Neutrophil (primary cell): ENCODE measurements around the gene PROCR.

ENCODE experiments used
- H3K27ac ChIP-seq: fragments of 200-600 bp; sonication (generic); 2 replicates; pipeline ENCODE4 v1.5.1; 2016; ENCODE audit warnings: mild to moderate bottlenecking, moderate library complexity
- H3K27me3 ChIP-seq: fragments of 200-600 bp; sonication (generic); 2 replicates; pipeline ENCODE4 v1.6.0; 2016; ENCODE audit warnings: mild to moderate bottlenecking
- H3K36me3 ChIP-seq: fragments of 200-600 bp; sonication (generic); 2 replicates; pipeline ENCODE4 v1.5.1; 2017
- H3K4me1 ChIP-seq, 2 experiments: fragments of 200-600 bp in 1 of 2; sonication (generic) in 1 of 2; 1 replicate in 1 of 2; 2 replicates in 1 of 2; pipeline versions ENCODE4 v1.5.1 to v1.6.1; 2013 to 2016; ENCODE audit warnings: low read depth in 1 of 2, low read length in 1 of 2, mild to moderate bottlenecking in 1 of 2, moderate library complexity in 1 of 2; ENCODE audit not compliant: control insufficient read depth in 1 of 2, insufficient read depth in 1 of 2
- H3K4me3 ChIP-seq, 2 experiments: fragments of 200-600 bp in 1 of 2; sonication (generic) in 1 of 2; 1 replicate in 1 of 2; 2 replicates in 1 of 2; pipeline ENCODE4 v1.5.1; 2013 to 2016; ENCODE audit warnings: low read depth in 1 of 2, low read length in 1 of 2, mild to moderate bottlenecking in 1 of 2, moderate library complexity in 1 of 2
- H3K9me3 ChIP-seq: fragments of 200-600 bp; sonication (generic); 2 replicates; pipeline ENCODE4 v1.5.1; 2016
- TF ChIP-seq, protein P1 (sequence below): fragments of 200-600 bp; sonication (generic); IDR thresholded peaks from 2 replicates; pipeline ENCODE4 v1.5.1; 2016; ENCODE audit warnings: antibody characterized with exemption

Gene PROCR

DNA sequence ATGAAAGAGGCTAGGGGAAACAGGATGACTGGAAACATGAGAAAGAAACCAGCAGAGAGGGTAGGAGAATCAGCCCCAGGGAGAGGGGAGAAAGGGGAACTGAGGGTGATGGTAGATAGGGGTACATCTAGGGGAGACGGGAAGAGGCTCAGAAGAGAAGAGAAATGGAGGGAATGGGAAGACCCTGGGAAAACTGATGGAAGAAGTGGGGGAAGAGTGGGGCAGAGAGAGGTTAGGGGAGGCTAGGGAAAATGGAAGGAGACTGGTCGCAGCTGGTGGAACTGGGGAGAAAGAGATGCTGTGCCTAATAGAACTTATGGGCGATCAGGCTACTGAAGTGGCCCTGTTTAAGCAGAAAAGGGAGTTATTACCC, 548 bp downstream of the PROCR start:
- TF ChIP-seq, protein P1, sequence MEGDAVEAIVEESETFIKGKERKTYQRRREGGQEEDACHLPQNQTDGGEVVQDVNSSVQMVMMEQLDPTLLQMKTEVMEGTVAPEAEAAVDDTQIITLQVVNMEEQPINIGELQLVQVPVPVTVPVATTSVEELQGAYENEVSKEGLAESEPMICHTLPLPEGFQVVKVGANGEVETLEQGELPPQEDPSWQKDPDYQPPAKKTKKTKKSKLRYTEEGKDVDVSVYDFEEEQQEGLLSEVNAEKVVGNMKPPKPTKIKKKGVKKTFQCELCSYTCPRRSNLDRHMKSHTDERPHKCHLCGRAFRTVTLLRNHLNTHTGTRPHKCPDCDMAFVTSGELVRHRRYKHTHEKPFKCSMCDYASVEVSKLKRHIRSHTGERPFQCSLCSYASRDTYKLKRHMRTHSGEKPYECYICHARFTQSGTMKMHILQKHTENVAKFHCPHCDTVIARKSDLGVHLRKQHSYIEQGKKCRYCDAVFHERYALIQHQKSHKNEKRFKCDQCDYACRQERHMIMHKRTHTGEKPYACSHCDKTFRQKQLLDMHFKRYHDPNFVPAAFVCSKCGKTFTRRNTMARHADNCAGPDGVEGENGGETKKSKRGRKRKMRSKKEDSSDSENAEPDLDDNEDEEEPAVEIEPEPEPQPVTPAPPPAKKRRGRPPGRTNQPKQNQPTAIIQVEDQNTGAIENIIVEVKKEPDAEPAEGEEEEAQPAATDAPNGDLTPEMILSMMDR = no peak
- Histone ChIP-seq H3K36me3 (no peaks in the 10 kb centered on the region), H3K4me1 (peaks cover 10 to 11% of the 10 kb centered on the region in 2 experiments), H3K9me3 (no peaks in the 10 kb centered on the region), H3K4me3 (peak overlapping the region in 1 of 2 experiments; percentile 32), H3K27ac (peak overlapping the region; percentile 52), H3K27me3 (peaks cover 6% of the 10 kb centered on the region)

DNA sequence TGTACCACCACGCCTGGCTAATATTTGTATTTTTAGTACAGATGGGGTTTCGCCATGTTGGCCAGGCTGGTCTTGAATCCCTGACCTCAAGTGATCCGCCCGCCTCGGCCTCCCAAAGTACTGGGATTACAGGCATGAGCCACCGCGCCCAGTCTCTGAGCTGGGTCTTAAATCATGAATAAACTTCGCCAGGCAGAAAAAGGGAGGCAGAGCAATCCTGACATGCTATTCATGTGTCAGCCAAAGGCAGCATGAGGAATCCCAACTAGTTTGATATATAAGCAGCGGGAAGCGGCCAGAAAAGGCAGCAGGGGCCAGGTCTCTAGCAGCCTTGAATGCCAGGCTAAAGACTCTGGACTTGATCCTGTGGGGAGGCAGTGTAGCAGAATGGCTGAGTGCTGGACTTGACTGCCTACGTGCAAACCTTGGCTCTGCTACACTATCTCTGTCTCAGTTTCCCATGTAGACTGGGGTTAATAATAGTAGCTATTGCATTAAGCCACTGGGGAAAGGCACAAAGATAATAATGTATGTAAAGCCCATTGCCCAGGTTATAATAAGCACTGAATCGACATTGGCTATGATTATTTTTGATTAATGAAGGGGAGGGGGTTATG, 1.8 kb downstream of the PROCR start:
- TF ChIP-seq, protein P1 = no peak
- Histone ChIP-seq H3K27ac (no peak overlapping the region), H3K36me3 (no peaks in the 10 kb centered on the region), H3K9me3 (no peaks in the 10 kb centered on the region), H3K4me3 (no peak overlapping the region), H3K27me3 (peaks cover 6% of the 10 kb centered on the region), H3K4me1 (peaks cover 10 to 11% of the 10 kb centered on the region in 2 experiments)

DNA sequence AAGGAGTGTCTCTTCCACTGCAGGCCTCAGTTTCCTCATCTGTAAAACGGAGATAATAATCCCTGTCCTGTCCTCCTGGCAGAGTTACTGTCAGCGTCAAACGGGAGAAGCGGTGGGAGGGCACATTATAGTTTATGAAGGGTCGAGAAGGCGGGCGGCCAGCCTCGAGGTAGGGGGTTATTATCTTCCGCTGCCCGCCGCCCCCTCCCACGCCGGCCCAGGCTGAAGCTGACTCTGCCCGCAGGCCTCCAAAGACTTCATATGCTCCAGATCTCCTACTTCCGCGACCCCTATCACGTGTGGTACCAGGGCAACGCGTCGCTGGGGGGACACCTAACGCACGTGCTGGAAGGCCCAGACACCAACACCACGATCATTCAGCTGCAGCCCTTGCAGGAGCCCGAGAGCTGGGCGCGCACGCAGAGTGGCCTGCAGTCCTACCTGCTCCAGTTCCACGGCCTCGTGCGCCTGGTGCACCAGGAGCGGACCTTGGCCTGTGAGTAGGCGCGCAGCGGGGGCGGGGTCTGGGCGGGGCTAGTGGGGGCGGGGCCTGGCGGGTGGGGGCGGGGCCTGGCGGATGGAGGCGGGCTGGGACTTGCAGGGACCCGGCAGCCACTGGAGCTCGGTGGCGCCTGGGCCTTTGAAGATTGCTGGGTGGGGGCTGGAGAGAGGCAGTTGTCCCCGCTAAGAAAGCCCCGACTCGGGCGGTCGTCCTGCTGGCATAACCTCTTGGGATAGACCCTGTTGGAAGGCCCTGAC, 2.8 kb downstream of the PROCR start:
- no peak overlapping the region for H3K4me3 ChIP-seq
- H3K27me3 ChIP-seq = peaks cover 6% of the 10 kb centered on the region
- H3K4me1 ChIP-seq = peaks cover 10 to 11% of the 10 kb centered on the region in 2 experiments
- no peaks in the 10 kb centered on the region for H3K36me3 ChIP-seq
- H3K9me3 ChIP-seq = no peaks in the 10 kb centered on the region
- no peak overlapping the region for H3K27ac ChIP-seq
- TF ChIP-seq, protein P1 = no peak

DNA sequence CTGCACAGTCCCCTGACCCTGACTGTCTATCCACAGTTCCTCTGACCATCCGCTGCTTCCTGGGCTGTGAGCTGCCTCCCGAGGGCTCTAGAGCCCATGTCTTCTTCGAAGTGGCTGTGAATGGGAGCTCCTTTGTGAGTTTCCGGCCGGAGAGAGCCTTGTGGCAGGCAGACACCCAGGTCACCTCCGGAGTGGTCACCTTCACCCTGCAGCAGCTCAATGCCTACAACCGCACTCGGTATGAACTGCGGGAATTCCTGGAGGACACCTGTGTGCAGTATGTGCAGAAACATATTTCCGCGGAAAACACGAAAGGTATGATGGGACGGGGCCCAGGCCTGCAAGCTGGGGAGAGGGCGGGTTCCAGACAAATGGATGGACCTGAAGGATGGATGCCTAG, 4.3 kb downstream of the PROCR start:
- no peaks in the 10 kb centered on the region for H3K36me3 ChIP-seq
- H3K4me1 ChIP-seq = peaks cover 10 to 11% of the 10 kb centered on the region in 2 experiments
- no peaks in the 10 kb centered on the region for H3K9me3 ChIP-seq
- H3K27me3 ChIP-seq = peaks cover 6% of the 10 kb centered on the region
- H3K4me3 ChIP-seq = no peak overlapping the region
- TF ChIP-seq, protein P1 = no peak
- no peak overlapping the region for H3K27ac ChIP-seq

DNA sequence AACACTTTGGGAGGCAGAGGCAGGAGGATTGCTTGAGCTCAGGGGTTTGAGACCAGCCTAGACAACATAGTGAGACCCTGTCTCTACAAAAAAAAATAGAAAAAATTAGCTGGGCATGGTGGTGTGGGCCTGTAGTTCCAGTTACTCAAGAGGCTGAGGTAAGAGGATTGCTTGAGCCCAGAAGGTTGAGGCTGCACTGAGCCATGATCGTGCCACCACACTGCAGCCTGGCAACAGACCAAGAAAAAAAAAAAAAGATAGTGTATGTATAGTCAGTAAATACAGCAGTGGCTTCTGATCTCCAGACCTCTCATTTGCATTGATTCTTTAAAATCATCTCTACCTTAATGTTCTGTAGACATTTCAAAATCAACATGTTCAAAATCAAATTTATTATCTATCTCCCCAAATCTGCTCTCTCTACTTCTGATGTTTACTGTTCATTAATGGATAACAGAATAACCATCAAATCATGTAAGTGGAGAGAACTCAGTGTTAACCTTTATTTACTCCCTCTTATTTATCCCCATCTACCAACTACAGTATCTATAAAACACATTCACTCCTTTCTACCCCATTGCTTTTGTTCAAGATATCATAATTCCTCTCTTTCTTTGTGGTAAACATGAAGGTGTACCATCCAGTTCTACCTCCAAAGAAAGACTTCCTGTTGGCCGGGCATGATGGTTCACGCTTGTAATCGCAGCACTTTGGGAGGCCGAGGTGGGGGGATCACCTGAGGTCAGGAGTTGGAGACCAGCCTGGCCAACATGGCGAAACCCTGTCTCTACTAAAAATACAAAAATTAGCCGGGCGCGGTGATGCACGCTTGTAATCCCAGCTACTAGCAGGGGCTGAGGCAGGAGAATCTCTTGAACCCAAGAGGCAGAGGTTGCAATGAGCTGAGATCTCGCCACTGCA, 7.7 kb downstream of the PROCR start:
- no peaks in the 10 kb centered on the region for H3K36me3 ChIP-seq
- no peaks in the 10 kb centered on the region for H3K27me3 ChIP-seq
- no peaks in the 10 kb centered on the region for H3K4me1 ChIP-seq
- H3K4me3 ChIP-seq = no peak overlapping the region
- H3K9me3 ChIP-seq = no peaks in the 10 kb centered on the region
- H3K27ac ChIP-seq = no peak overlapping the region
- TF ChIP-seq, protein P1 = no peak
